Measurements from ENCODE around the gene PPP1CA.

PPP1CA gene

GRCh38 chr11:67401495-67402191 is at the start of gene PPP1CA:
TSS of gene PPP1CA (minus strand) at chr11:67401858. CDS start at chr11:67401782, 76 bp downstream.
- DNase-seq = peak; percentile 94

DNA sequence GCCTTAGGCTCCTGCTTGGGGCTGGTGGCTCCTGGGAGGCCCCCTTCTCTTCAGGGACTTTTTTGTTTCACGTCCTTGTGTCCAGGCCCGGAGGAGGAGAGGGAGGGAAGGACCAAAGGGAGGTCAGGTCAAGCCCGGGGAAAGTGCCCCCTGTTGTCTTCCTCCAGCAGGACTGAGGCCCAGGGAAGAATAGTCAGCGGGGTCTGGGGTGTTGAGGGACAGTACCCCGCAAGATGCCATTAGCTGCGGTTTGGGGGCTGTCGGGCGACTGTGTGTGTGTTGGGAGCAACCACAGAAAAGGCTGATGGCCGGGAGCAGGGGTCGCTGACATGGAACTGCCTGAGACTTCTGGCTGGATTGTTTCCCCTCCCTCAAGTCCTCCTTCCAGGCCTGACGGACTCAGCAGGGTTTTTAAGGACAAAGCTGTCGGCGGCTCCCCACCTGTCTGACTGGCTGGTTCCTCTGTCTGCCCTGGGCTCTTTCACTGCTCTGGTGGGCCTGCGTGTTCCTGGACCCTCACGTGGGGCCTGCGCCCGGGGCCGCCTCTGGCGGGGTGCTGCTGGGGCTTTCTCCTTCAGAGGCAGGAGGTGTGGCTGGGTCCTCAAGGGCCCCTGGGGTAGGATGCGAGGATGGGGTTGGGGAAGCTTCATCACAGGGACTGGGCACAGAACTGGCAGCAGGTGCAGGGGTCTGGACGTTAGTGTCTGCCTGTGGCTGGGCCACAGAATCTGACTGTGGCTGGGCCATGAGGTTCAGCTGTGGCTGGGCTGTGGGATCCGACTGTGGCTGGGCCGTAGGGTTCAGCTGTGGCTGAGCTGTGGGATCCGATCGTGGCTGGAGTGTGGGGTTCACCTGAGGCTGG is 49.4 kb upstream of the PPP1CA start:
- no peak for DNase-seq

DNA sequence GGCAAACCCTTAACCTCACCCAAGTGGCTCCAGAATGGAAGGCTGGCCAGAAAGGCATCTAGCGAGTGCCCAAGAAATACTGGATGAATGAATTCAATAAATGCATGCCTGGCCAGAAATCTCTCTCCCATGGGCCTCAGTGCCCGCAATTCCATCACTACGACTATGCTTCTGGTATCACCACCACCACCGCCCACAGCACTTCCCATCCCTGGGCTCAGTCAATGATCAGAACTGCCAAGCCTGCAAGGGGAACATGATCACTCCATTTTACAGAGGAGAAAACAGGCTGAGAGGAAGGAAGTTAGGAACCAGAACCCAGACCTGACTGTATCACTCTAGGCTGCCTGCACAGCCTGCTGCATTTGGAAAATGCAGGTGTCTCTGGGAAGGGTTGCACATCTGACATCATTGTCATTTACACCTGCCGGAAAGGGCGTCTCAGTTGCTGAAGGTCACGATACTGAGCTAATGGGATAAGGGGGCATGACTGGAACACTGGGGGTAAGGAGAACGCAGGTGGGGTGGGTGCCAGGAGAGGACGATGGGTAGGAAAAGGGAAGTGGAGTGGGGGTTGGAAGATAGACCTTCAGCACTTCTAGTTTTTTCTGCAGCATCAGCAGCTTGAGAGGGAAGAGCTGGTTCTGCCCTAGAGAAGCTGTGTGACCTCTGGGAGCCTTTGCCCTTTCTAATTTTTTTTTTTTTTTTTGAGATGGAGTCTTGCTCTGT is 47.6 kb upstream of the PPP1CA start:
- DNase-seq = no peak

- DNase-seq = no peak
These were observed 46.6 kb upstream of the PPP1CA start for GRCh38 chr11:67448220-67448609.

DNA sequence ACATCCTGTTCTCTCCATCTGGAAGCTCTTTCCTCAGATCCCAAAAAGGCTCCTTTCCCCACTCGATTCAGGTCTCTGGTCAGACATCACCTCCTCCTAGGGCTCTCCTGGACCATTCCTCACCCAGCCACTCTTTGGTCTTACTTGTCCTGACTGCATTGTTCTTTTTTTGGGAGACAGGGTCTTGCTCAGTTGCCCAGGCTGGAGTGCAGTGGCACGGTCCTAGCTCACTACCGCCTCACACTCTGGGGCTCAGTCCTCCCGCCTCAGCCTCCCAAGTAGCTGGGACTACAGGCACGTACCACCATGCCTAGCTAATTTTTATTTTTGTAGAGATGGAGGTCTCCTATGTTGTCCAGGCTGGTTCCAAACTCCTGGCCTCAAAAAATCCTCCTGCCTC is 43.9 kb upstream of the PPP1CA start:
- no peak for DNase-seq

DNA sequence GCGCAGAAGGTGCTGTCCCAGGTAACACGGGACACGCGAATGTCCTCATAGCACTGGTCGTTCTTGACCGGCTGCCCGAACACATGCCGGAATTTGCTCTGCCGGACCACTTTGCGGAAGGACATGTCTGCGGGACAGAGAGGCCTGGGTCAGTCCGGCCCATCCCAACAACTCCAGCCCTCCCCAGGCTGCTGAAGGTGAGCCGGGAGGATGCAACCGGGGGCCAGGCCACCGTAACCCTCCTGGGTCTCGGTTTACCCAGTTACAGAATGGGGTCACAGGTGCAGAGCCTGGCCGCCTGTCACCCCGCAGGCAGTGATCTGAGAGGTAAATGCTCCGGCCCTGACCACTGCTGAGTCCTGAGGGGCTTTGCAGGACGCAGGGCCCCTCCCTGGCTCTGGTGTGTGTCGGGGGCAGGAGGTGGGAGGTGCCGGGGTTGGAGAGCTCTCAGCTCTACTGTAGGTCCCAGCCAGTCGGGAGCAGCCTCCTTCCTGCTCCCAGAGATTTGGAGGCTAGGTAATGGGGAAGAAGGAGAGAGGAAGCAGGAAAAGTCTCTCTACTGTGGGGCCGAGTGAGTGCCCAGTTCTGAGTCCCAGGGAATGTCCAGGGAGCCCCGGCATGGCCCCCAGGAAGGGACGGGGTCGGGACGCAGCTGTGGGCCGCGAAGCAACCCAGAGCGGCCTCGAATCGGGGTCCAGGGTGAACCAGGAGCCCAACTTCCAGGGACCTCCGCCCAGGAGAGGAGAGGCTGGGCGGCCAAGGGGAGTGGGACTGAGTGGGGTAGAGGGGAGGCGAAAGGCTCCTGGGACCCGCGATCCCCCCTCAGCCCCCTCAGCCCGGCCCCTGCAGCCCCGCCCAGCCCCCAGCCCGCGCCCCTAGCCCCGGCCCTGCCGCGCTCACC is 41.1 kb upstream of the PPP1CA start:
- DNase-seq = no peak

DNA sequence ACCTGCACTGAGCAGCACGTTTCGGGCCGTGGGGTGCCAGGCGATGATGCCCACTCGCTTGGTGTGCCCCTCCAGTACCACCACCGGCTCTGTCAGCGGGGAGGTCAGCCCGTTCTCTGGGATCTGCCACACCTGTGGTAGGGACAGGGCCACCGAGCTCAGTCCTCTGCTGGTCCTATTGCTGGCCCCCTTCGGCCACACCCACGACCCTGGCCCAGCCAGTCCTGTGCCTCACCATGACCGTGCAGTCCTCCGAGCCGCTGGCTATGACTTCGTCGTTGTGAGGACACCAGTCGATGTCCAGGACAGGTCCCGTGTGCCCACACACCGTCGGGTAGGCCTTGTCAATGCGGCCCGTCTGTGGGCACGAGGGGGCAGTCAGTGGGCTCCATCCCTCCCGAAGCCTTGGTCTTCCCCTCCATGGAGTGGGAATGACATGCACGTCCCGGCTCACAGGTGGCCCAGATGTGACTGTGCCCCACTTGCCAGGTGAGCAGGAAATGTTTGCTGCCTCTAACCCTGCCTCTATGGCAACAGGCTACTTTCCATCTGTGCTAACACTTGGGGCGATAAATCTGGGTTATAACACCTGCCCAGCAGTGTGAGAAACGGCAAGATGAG is 40.2 kb upstream of the PPP1CA start:
- DNase-seq = no peak

DNA sequence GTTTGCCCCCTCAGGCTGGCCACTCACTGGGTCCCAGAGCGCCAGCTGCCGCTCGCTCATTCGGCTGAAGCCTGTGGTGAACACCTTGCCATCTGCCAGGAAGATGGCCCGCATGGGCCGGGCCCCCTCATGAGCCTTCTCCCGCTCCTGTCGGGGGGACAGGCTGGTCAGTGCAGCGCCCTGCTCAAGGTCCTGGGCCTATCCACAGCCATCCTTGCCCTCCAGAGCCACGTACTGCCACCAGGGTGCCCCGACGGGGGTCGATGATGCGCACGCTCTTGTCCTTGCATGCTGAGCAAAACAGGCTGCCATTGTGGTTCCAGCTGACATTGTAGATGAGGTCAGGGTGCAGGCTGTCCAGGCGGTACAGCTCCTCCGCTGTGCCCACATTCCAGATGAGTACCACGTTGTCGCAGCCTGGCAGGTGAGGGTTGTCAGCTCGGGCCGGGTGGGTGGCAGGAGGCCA is 39.5 kb upstream of the PPP1CA start:
- no peak for DNase-seq

GRCh38 chr11:67440229-67441097 is 38.8 kb upstream of the PPP1CA start:
- DNase-seq = no peak

DNA sequence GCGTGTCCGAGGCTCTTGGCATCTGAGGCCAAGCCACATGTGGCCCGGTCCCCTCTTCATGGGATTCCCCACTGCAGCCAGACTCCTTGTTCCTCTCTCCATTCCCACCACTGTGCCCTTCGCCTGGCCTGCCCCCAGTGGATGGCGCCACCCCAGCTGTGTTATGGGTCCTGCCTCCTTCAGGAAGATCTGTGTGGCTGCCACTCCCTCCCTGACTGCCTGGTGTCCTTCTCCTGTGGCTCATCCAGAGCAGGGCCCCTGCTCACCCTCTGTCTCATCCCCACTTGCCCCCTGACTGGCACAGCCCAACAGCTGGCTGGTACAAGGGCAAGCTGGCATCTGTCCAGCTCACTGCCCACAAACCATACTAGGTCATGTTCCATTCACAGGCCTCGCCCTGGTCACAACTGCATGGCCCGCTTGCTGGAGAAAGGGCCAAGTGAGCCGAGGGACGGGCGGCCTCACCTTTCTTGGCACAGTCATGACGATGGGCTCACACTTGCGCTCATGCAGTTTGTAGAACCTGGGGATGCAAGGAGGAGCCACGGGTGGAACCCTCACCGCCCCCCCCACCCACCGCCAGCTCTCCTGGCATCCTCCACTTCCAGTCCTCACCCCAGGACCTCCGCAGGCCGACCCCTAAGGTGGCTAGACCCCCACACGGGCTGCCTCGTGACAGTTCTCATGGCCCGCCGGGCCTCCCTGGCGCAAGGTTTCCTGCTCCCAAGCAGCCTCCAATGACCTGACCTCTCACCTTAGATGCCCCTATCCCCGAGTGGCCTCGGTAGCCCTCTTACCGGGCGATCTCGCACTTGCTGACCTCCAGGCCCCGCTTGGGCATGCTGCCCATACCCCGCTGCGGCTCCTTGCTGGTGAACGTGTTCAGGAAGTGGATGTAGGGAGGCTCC is 37.9 kb upstream of the PPP1CA start:
- peak; percentile 28 for DNase-seq

DNA sequence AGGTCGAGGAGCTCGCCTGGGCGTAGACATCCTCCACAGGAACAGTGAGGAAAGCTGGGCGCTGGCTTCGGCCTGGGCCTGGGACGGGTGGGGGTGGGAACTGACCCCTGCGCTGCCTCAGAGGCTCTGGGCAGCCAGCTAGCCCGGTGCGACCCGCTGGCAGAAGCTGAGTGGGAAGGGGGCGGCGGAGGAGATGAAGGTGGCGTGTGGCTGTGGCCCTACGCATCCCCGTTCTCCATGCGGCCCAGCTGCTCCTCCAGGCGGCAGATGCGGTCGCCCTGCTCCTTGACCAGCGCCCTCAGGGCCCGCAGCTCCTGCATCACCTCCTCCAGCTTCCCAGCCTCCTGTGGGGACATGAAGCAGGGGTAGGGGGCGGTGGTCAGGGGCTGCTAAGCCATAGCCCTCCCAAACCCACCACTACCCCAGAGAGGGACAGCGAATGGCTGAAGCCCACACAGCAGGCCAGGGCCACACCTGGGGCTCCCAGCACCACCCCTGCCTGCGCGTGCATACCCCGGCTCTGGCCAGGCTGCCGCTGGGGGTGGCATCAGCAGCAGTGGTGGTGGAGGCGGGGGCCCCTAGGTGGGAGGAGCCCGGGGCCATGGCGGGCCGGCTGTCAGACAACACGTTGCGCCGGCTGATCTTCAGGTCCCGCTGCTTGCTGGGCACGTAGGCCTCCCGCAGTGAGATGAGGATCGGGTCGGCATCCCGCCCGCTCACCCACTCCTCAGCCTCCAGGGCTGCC is 36.7 kb upstream of the PPP1CA start:
- DNase-seq = no peak

GRCh38 chr11:67437809-67438157 is 36.1 kb upstream of the PPP1CA start:
- no peak for DNase-seq

GRCh38 chr11:67437082-67437808 is 35.6 kb upstream of the PPP1CA start, which contains the start of gene PTPRCAP:
TSS of gene PTPRCAP (minus strand) at chr11:67437682. CDS start at chr11:67437619, 63 bp downstream.
- no peak for DNase-seq

- DNase-seq = peak; percentile 38
These were observed 34.9 kb upstream of the PPP1CA start for GRCh38 chr11:67436459-67437081.

DNA sequence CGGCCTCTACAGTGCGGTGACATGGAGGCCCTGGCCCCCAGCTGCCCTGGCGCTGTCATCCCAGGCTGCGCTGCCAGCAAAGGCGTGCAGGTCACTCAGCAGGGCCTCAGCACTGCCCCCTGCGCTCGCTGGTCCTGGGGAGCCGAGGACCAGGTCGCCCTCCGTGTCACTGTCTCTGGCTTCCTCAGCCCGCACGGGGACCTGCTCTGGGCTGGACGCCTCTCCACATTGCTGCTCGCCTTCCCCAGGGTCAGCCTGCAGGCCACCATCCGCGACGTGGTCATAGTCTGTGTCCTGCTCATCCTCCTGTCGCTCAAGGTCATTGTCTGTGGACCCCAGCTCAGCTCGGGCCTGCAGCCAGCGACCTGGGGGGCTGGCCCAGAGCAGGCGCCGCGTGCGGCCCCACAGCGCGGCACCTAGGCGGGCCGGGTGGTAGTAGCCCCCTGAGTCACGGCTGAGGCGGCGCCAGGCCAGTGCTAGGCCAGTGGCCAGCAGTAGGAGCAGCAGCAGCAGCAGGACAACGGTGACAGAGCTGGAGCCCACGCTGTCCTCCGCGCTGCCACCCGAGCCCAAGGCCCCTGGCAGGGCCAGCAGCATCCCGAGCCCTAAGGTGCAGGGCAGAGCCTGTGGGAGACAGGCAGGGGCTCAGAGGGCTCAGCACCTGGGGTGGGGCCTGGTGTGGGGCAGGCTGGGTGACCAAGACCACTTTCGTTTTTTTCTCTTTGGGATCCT is 34.2 kb upstream of the PPP1CA start:
- no peak for DNase-seq

- no peak for DNase-seq
These were observed 33.5 kb upstream of the PPP1CA start for GRCh38 chr11:67435031-67435726.

Measured in NCI-H82 (cell line).